Breast epithelium (tissue), 3 donors: Measurements from ENCODE around the gene PBX4.

Source experiments
- POLR2AphosphoS5 ChIP-seq, 3 donors: sonication (generic); formaldehyde crosslinking; IDR thresholded peaks; one replicate each; pipeline ENCODE4 v1.6.1; 2017; ENCODE audit warnings: antibody characterized with exemption in 3 of 3
- TF ChIP-seq, protein P1 (sequence below), 3 donors: fragments of 450-650 bp; IDR thresholded peaks; one replicate each; pipeline ENCODE4 v1.5.1; 2016 to 2017; ENCODE audit warnings: antibody characterized with exemption in 3 of 3, mild to moderate bottlenecking in 3 of 3, moderate library complexity in 3 of 3

DNA sequence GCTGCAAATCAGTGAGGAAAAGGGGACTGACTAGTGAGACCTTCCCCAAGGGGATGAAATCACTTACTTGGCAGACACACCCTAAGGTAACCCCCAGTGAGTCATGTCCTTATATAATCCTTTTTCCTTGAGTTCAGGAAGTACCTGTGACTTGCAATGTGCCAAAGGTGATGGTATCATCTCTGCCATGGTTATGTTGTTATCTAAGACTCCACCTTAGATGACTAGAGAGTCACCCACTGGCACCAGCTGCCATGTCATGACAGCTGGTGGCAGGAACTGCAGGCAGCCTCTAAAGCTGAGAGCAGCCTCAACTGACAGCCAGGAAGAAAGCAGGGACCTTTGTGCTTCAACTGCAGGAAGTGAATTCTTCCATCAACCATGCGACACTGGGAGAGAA, 12.5 kb downstream of the PBX4 start:
- TF ChIP-seq, protein P1, sequence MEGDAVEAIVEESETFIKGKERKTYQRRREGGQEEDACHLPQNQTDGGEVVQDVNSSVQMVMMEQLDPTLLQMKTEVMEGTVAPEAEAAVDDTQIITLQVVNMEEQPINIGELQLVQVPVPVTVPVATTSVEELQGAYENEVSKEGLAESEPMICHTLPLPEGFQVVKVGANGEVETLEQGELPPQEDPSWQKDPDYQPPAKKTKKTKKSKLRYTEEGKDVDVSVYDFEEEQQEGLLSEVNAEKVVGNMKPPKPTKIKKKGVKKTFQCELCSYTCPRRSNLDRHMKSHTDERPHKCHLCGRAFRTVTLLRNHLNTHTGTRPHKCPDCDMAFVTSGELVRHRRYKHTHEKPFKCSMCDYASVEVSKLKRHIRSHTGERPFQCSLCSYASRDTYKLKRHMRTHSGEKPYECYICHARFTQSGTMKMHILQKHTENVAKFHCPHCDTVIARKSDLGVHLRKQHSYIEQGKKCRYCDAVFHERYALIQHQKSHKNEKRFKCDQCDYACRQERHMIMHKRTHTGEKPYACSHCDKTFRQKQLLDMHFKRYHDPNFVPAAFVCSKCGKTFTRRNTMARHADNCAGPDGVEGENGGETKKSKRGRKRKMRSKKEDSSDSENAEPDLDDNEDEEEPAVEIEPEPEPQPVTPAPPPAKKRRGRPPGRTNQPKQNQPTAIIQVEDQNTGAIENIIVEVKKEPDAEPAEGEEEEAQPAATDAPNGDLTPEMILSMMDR (IDR thresholded peaks at IDR 0.05) = no peak
- no peak for TF ChIP-seq POLR2AphosphoS5 (IDR thresholded peaks at IDR 0.05)
